Femur (tissue), 1 donor: ENCODE data around the gene YIPF4.
"Not testable (repeated sequence)": the region's sequence is repeated elsewhere in the genome, so short reads cannot be mapped to it uniquely, and the experiment has no call there.

ENCODE experiments used
- DNase-seq: peaks from one replicate; pipeline ENCODE4 v3.0.0-alpha.2; 2017

Gene YIPF4

GRCh38 chr2:32289165-32289999 lies 11.7 kb downstream of the YIPF4 start:
- DNase-seq = no peak

GRCh38 chr2:32290000-32290339 lies 12.3 kb downstream of the YIPF4 start:
- DNase-seq = no peak

GRCh38 chr2:32291746-32292145 lies 14.0 kb downstream of the YIPF4 start:
- no peak for DNase-seq

GRCh38 chr2:32293493-32293892 lies 15.8 kb downstream of the YIPF4 start:
- DNase-seq = not testable (repeated sequence)

- DNase-seq = not testable (repeated sequence)
Observed at GRCh38 chr2:32293966-32294562, 16.4 kb downstream of the YIPF4 start.

- DNase-seq = no peak
Observed at GRCh38 chr2:32310577-32310976, 32.9 kb downstream of the YIPF4 start.

GRCh38 chr2:32314886-32315285 lies 37.2 kb downstream of the YIPF4 start:
- no peak for DNase-seq

GRCh38 chr2:32328679-32329078 lies 51.0 kb downstream of the YIPF4 start:
- not testable (repeated sequence) for DNase-seq

- DNase-seq = not testable (repeated sequence)
Observed at GRCh38 chr2:32329180-32329980, 51.7 kb downstream of the YIPF4 start.

GRCh38 chr2:32330136-32330535 lies 52.4 kb downstream of the YIPF4 start:
- no peak for DNase-seq

- peak; percentile 26 for DNase-seq
Observed at GRCh38 chr2:32342801-32343200, 65.1 kb downstream of the YIPF4 start.

- not testable (repeated sequence) for DNase-seq
Observed at GRCh38 chr2:32350797-32351196, 73.1 kb downstream of the YIPF4 start.

- DNase-seq = no peak
Observed at GRCh38 chr2:32355976-32356680, 78.4 kb downstream of the YIPF4 start.

- DNase-seq = peak; percentile 99
Observed at GRCh38 chr2:32356681-32357317, 79.1 kb downstream of the YIPF4 start, which contains the start of gene BIRC6. Gene BIRC6, plus strand, starts transcription at chr2:32357023. Its CDS starts 139 bp downstream, at chr2:32357162.

GRCh38 chr2:32357318-32358110 lies 79.8 kb downstream of the YIPF4 start:
- no peak for DNase-seq

GRCh38 chr2:32358111-32358482 lies 80.4 kb downstream of the YIPF4 start:
- peak; percentile 47 for DNase-seq

GRCh38 chr2:32360416-32360815 lies 82.7 kb downstream of the YIPF4 start:
- no peak for DNase-seq

GRCh38 chr2:32362997-32363396 lies 85.3 kb downstream of the YIPF4 start:
- DNase-seq = not testable (repeated sequence)

- no peak for DNase-seq
Observed at GRCh38 chr2:32363597-32363996, 85.9 kb downstream of the YIPF4 start.

GRCh38 chr2:32364290-32364689 lies 86.6 kb downstream of the YIPF4 start:
- DNase-seq = not testable (repeated sequence)

- DNase-seq = not testable (repeated sequence)
Observed at GRCh38 chr2:32365679-32366078, 88.0 kb downstream of the YIPF4 start.
